ENCODE measurements around the gene VPS18.

DNA sequence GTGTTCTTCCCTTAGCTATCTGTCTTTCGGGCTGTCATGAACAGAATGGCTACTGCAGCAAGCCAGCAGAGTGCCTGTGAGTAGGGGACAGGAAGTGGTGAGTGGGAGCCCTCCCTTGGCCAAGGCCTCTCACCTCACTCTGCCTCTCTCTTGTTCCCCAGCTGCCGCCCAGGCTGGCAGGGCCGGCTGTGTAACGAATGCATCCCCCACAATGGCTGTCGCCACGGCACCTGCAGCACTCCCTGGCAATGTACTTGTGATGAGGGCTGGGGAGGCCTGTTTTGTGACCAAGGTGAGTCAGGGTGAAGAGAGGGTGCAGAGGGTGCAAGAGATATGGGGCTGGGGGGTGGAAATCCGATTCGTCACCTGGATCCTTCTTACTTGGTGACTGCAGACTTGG, 37.9 kb downstream of the VPS18 start:
- TF ChIP-seq EZH2 (IDR thresholded peaks at IDR 0.05; ENCODE audit: insufficient read depth, low read length), result no peak
- TF ChIP-seq, protein P1, sequence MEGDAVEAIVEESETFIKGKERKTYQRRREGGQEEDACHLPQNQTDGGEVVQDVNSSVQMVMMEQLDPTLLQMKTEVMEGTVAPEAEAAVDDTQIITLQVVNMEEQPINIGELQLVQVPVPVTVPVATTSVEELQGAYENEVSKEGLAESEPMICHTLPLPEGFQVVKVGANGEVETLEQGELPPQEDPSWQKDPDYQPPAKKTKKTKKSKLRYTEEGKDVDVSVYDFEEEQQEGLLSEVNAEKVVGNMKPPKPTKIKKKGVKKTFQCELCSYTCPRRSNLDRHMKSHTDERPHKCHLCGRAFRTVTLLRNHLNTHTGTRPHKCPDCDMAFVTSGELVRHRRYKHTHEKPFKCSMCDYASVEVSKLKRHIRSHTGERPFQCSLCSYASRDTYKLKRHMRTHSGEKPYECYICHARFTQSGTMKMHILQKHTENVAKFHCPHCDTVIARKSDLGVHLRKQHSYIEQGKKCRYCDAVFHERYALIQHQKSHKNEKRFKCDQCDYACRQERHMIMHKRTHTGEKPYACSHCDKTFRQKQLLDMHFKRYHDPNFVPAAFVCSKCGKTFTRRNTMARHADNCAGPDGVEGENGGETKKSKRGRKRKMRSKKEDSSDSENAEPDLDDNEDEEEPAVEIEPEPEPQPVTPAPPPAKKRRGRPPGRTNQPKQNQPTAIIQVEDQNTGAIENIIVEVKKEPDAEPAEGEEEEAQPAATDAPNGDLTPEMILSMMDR (IDR thresholded peaks at IDR 0.05; ENCODE audit: insufficient read depth, low read depth, low read length), result no peak

All from astrocyte (in vitro differentiated cells and primary cell).